H9 (cell line): ENCODE results near the gene ARL5A. TPM values are rescaled to one million over a fixed set of nuclear protein-coding genes. Genes with fewer than 3 reads are reported as not detected.
A peak's percentile ranks its signal among the peaks of the same experiment; 100 is the strongest.

Experiments
- DNase-seq: peaks from one replicate; pipeline ENCODE4 v3.0.0-alpha.2; 2017
- H2AFZ ChIP-seq: one replicate; pipeline ENCODE4 v1.6.1; 2013; ENCODE audit warnings: mild to moderate bottlenecking, low read length, control low read depth, moderate library complexity
- H2AK5ac ChIP-seq: 2 replicates; pipeline ENCODE4 v1.6.1; 2013; ENCODE audit warnings: low read length, control low read depth, mixed read lengths; ENCODE audit not compliant: insufficient read length
- H2BK120ac ChIP-seq: one replicate; pipeline ENCODE4 v1.6.1; 2013; ENCODE audit warnings: low read depth, mild to moderate bottlenecking, low read length, control low read depth, inconsistent platforms; ENCODE audit not compliant: poor library complexity, severe bottlenecking
- H2BK12ac ChIP-seq: 2 replicates; pipeline ENCODE4 v1.6.1; 2013; ENCODE audit warnings: low read length, control low read depth, mixed read lengths, low read depth; ENCODE audit not compliant: insufficient read length
- H2BK15ac ChIP-seq: 2 replicates; pipeline ENCODE4 v1.6.1; 2013; ENCODE audit warnings: low read depth, low read length, control low read depth
- H2BK20ac ChIP-seq: one replicate; pipeline ENCODE4 v1.6.1; 2013; ENCODE audit warnings: low read depth, mild to moderate bottlenecking, low read length, control low read depth, inconsistent platforms; ENCODE audit not compliant: poor library complexity, severe bottlenecking
- H2BK5ac ChIP-seq: 2 replicates; pipeline ENCODE4 v1.6.1; 2013; ENCODE audit warnings: low read length, control low read depth, mixed read lengths; ENCODE audit not compliant: insufficient read length
- H3K14ac ChIP-seq: 2 replicates; pipeline ENCODE4 v1.6.1; 2013; ENCODE audit warnings: low read length, control low read depth; ENCODE audit not compliant: insufficient read depth
- H3K18ac ChIP-seq: 2 replicates; pipeline ENCODE4 v1.6.1; 2013; ENCODE audit warnings: low read depth, mild to moderate bottlenecking, mixed read lengths, low read length, control low read depth; ENCODE audit not compliant: insufficient read length
- H3K23ac ChIP-seq: 2 replicates; pipeline ENCODE4 v1.6.1; 2013; ENCODE audit warnings: low read length, control low read depth, mixed read lengths, low read depth; ENCODE audit not compliant: insufficient read length
- H3K23me2 ChIP-seq: 2 replicates; pipeline ENCODE4 v1.6.1; 2013; ENCODE audit warnings: low read depth, mild to moderate bottlenecking, mixed read lengths, low read length, control low read depth; ENCODE audit not compliant: insufficient read length, poor library complexity, severe bottlenecking
- H3K27ac ChIP-seq: 2 replicates; pipeline ENCODE4 v1.5.1; 2013; ENCODE audit warnings: low read length, control low read depth, mixed read lengths, low read depth; ENCODE audit not compliant: insufficient read length
- H3K27me3 ChIP-seq: 2 replicates; pipeline ENCODE4 v1.6.1; 2013; ENCODE audit warnings: low read length, control low read depth, inconsistent platforms; ENCODE audit not compliant: insufficient read depth
- H3K4ac ChIP-seq: 2 replicates; pipeline ENCODE4 v1.6.1; 2013; ENCODE audit warnings: low read depth, mild to moderate bottlenecking, control low read depth, inconsistent platforms, low read length, moderate library complexity
- H3K4me1 ChIP-seq: 2 replicates; pipeline ENCODE4 v1.6.1; 2013; ENCODE audit warnings: low read length, control low read depth, inconsistent platforms; ENCODE audit not compliant: insufficient read depth
- H3K4me2 ChIP-seq: 2 replicates; pipeline ENCODE4 v1.6.1; 2013; ENCODE audit warnings: low read length, control low read depth, mixed read lengths; ENCODE audit not compliant: insufficient read length, insufficient read depth
- H3K56ac ChIP-seq: 2 replicates; pipeline ENCODE4 v1.6.1; 2013; ENCODE audit warnings: low read depth, mild to moderate bottlenecking, mixed read lengths, low read length, control low read depth; ENCODE audit not compliant: insufficient read length
- H3K79me1 ChIP-seq: 2 replicates; pipeline ENCODE4 v1.6.1; 2013; ENCODE audit warnings: low read depth, mild to moderate bottlenecking, moderate library complexity, low read length, control low read depth, inconsistent platforms; ENCODE audit not compliant: insufficient read depth, poor library complexity, severe bottlenecking
- H3K79me2 ChIP-seq: 2 replicates; pipeline ENCODE4 v1.6.1; 2013; ENCODE audit warnings: low read length, control low read depth, inconsistent platforms; ENCODE audit not compliant: insufficient read depth
- H3K9ac ChIP-seq: 2 replicates; pipeline ENCODE4 v1.6.1; 2013; ENCODE audit warnings: low read length, control low read depth, mixed read lengths; ENCODE audit not compliant: insufficient read length; ENCODE audit errors: extremely low read depth
- H3K9me3 ChIP-seq: one replicate; pipeline ENCODE4 v1.6.1; 2013; ENCODE audit warnings: low read depth, low read length, inconsistent platforms; ENCODE audit not compliant: control insufficient read depth
- H3T11ph ChIP-seq: one replicate; pipeline ENCODE4 v1.6.1; 2013; ENCODE audit warnings: mild to moderate bottlenecking, low read length, control low read depth, inconsistent platforms
- H4K20me1 ChIP-seq: one replicate; pipeline ENCODE4 v1.6.1; 2013; ENCODE audit not compliant: control insufficient read depth, insufficient read length, insufficient read depth
- H4K5ac ChIP-seq: 2 replicates; pipeline ENCODE4 v1.6.1; 2013; ENCODE audit warnings: low read depth, mild to moderate bottlenecking, mixed read lengths, low read length, control low read depth; ENCODE audit not compliant: insufficient read length
- H4K8ac ChIP-seq: replicated peaks from 2 replicates; pipeline ENCODE4 v1.6.1; 2013; ENCODE audit warnings: low read length, control low read depth, mixed read lengths, low read depth; ENCODE audit not compliant: insufficient read length
- H4K91ac ChIP-seq: 2 replicates; pipeline ENCODE4 v1.6.1; 2013; ENCODE audit warnings: low read depth, mild to moderate bottlenecking, moderate library complexity, mixed read lengths, low read length, control low read depth; ENCODE audit not compliant: insufficient read length
- H3K27ac Mint-ChIP-seq, 3 experiments: 2 replicates in 2 of 3; 3 replicates in 1 of 3; pipeline ENCODE4 v1.8.0; 2020 to 2021; ENCODE audit warnings: mixed read lengths in 3 of 3, mild to moderate bottlenecking in 1 of 3, moderate library complexity in 1 of 3
- H3K27me3 Mint-ChIP-seq: 2 replicates; pipeline ENCODE4 v1.8.0; 2021; ENCODE audit warnings: low read depth, mild to moderate bottlenecking, moderate library complexity, mixed read lengths
- H3K36me3 Mint-ChIP-seq, 3 experiments: 2 replicates in 2 of 3; 3 replicates in 1 of 3; pipeline ENCODE4 v1.8.0; 2020 to 2021; ENCODE audit warnings: low read depth in 3 of 3, mixed read lengths in 3 of 3; ENCODE audit not compliant: insufficient read depth in 1 of 3
- H3K4me1 Mint-ChIP-seq, 2 experiments: 2 replicates each; pipeline ENCODE4 v1.8.0; 2020; ENCODE audit warnings: mixed read lengths in 2 of 2
- H3K4me3 Mint-ChIP-seq, 2 experiments: 2 replicates in 1 of 2; 3 replicates in 1 of 2; pipeline ENCODE4 v1.8.0; 2020 to 2021; ENCODE audit warnings: mild to moderate bottlenecking in 2 of 2, mixed read lengths in 2 of 2, moderate library complexity in 1 of 2
- H3K9me3 Mint-ChIP-seq, 2 experiments: 2 replicates in 1 of 2; 3 replicates in 1 of 2; pipeline ENCODE4 v1.8.0; 2020; ENCODE audit warnings: mild to moderate bottlenecking in 2 of 2, mixed read lengths in 2 of 2, moderate library complexity in 1 of 2
- CTCF ChIP-seq: fragments of 200-600 bp; sonication (generic); conservative IDR thresholded peaks from 3 replicates; pipeline ENCODE4 v1.8.0; 2021; ENCODE audit warnings: antibody characterized with exemption, mild to moderate bottlenecking
- WGBS: extraction: QIAGEN DNeasy Blood & Tissue Kit; methylation state at CpG from one replicate; pipeline ENCODE4 v1.1.7; 2013; ENCODE audit warnings: missing lambda C conversion rate, low lambda C conversion rate, mixed read lengths; ENCODE audit not compliant: insufficient read length; ENCODE audit errors: extremely low coverage; 5-methylcytosine and 5-hydroxymethylcytosine counted together
- total RNA-seq: library from RNA; stranded (reverse); gene quantifications from 2 replicates; pipeline ENCODE4 v1.2.1, GENCODE V29; 2021

ARL5A gene
- total RNA-seq, 1 experiment from 2014 or later = 66.7 TPM

- H4K5ac ChIP-seq = no peak overlapping the region
- H3T11ph ChIP-seq = no peak overlapping the region
- H3K27ac ChIP-seq = no peak overlapping the region
- H2AFZ ChIP-seq = no peak overlapping the region
- no peak overlapping the region for H4K91ac ChIP-seq
- no peak overlapping the region for H2BK120ac ChIP-seq
- Mint-ChIP-seq H3K4me3 (no peak overlapping the region), H3K27me3 (no peaks in the 10 kb centered on the region), H3K9me3 (peaks cover 0 to 2% of the 10 kb centered on the region in 2 experiments; a peak in 1 of 5 replicates), H3K36me3 (peaks cover 22 to 32% (median 25%) of the 10 kb centered on the region in 3 experiments; a peak in 6 of 7 replicates), H3K27ac (0 out of 7 replicates have a peak overlapping the region, but pooled peaks of 1 of the 3 experiments have one; percentile 41), H3K4me1 (peaks cover 3 to 8% of the 10 kb centered on the region in 2 experiments; a peak in 2 of 4 replicates)
- no peak overlapping the region for H3K4me2 ChIP-seq
- no peak overlapping the region for H2BK12ac ChIP-seq
- H2BK5ac ChIP-seq = no peak overlapping the region
- H3K4ac ChIP-seq = no peak overlapping the region
- no peak overlapping the region for H3K9ac ChIP-seq
- H3K56ac ChIP-seq = no peak overlapping the region
- no peak overlapping the region for H2BK15ac ChIP-seq
- WGBS = no CpG with 5 or more reads among the region's 3 CpGs
- no peaks in the 10 kb centered on the region for H3K27me3 ChIP-seq
- no peak for DNase-seq
- no peaks in the 10 kb centered on the region for H4K20me1 ChIP-seq
- no peak overlapping the region for H3K23ac ChIP-seq
- H3K14ac ChIP-seq = no peak overlapping the region
- no peak overlapping the region for H2AK5ac ChIP-seq
- no peak overlapping the region for H3K18ac ChIP-seq
- H3K79me1 ChIP-seq = no peaks in the 10 kb centered on the region
- no peaks in the 10 kb centered on the region for H3K79me2 ChIP-seq
- H3K4me1 ChIP-seq = no peaks in the 10 kb centered on the region
- no peak overlapping the region for H2BK20ac ChIP-seq
- no peaks in the 10 kb centered on the region for H3K9me3 ChIP-seq
- H3K23me2 ChIP-seq = no peaks in the 10 kb centered on the region
- TF ChIP-seq CTCF = no peak
- no peak overlapping the region for H4K8ac ChIP-seq
Measured at GRCh38 chr2:151774506-151774905, 53.7 kb downstream of the ARL5A start.
